Endothelial cell of umbilical vein (primary cell): ENCODE measurements around the gene NUDT3. TPM values are rescaled to one million over a fixed set of nuclear protein-coding genes. Genes with fewer than 3 reads are reported as not detected.
"Not testable (repeated sequence)": the region's sequence is repeated elsewhere in the genome, so short reads cannot be mapped to it uniquely, and the experiment has no call there.

Source experiments
- BruUV-seq: library from RNA; stranded (reverse); fragments of 400-500 nt; replicated peaks from 2 replicates; lab custom pipeline; 2021; lab: Mats Ljungman, UMichigan
- CTCF ChIA-PET: fragments of 300-600, 350-600 bp; sonication (Branson Sonifier 250); formaldehyde crosslinking; loops from one replicate; lab custom pipeline; 2021; ENCODE audit warnings: antibody characterized with exemption, inconsistent platforms; lab: Charles Lee
- POLR2A ChIA-PET: fragments of 300-600, 350-600 bp; sonication (Branson Sonifier 250); formaldehyde crosslinking; loops from one replicate; lab custom pipeline; 2021; ENCODE audit warnings: antibody characterized with exemption, inconsistent platforms; lab: Charles Lee
- DNase-seq: peaks from one replicate; pipeline ENCODE4 v3.0.0-alpha.2; 2011; ENCODE audit warnings: low read depth, low spot score
- FAIRE-seq: peaks from 2 replicates; lab custom pipeline; 2011; peaks lifted over from hg19 to GRCh38; lab: Jason Lieb, UNC
- H2AFZ ChIP-seq: 2 replicates; pipeline ENCODE4 v1.6.0; 2012; ENCODE audit warnings: low read depth, low read length, control low read depth, inconsistent platforms
- H3K27ac ChIP-seq: 2 replicates; pipeline ENCODE4 v1.5.1; 2011; ENCODE audit warnings: low read depth, mild to moderate bottlenecking, control low read depth, low read length, moderate library complexity; ENCODE audit not compliant: insufficient read depth
- H3K27me3 ChIP-seq, 2 experiments: 2 replicates each; pipeline versions ENCODE4 v1.6.0 to v1.6.1; 2011; ENCODE audit warnings: low read length in 2 of 2, mixed read lengths in 1 of 2; ENCODE audit not compliant: control insufficient read depth in 2 of 2, insufficient read depth in 2 of 2
- H3K36me3 ChIP-seq, 2 experiments: 2 replicates in 1 of 2; 3 replicates in 1 of 2; pipeline ENCODE4 v1.5.1; 2011; ENCODE audit warnings: low read length in 2 of 2, mild to moderate bottlenecking in 1 of 2, moderate library complexity in 1 of 2; ENCODE audit not compliant: control insufficient read depth in 2 of 2, insufficient read depth in 2 of 2; ENCODE audit errors: extremely low read depth in 1 of 2
- H3K4me1 ChIP-seq: 3 replicates; pipeline ENCODE4 v1.5.1; 2011; ENCODE audit warnings: mild to moderate bottlenecking, low read length; ENCODE audit not compliant: control insufficient read depth, insufficient read depth; ENCODE audit errors: extremely low read depth
- H3K4me2 ChIP-seq: 2 replicates; pipeline ENCODE4 v1.6.1; 2011; ENCODE audit warnings: low read length, control low read depth, mixed read lengths; ENCODE audit not compliant: insufficient read depth
- H3K4me3 ChIP-seq, 3 experiments: fragments of 200-600 bp in 1 of 3; sonication (generic), shearing (Covaris generic) in 1 of 3; replicated peaks in 1 of 3; 2 replicates each; pipeline ENCODE4 v1.5.1; 2011 to 2016; ENCODE audit warnings: control low read depth in 3 of 3, low read length in 3 of 3, mild to moderate bottlenecking in 2 of 3, inconsistent platforms in 1 of 3, low read depth in 1 of 3, moderate library complexity in 1 of 3; ENCODE audit not compliant: insufficient read depth in 1 of 3
- H3K79me2 ChIP-seq: 2 replicates; pipeline ENCODE4 v1.6.0; 2012; ENCODE audit warnings: low read length, inconsistent platforms; ENCODE audit not compliant: control insufficient read depth, insufficient read depth
- H3K9ac ChIP-seq: replicated peaks from 2 replicates; pipeline ENCODE3; 2011; ENCODE audit warnings: low read length, control low read depth; ENCODE audit not compliant: insufficient read depth; ENCODE audit errors: extremely low read depth
- H3K9me1 ChIP-seq: replicated peaks from 3 replicates; pipeline ENCODE4 v1.6.0; 2011; ENCODE audit warnings: mild to moderate bottlenecking, low read length; ENCODE audit not compliant: control insufficient read depth, insufficient read depth; ENCODE audit errors: extremely low read depth
- H3K9me3 ChIP-seq: replicated peaks from 2 replicates; pipeline ENCODE4 v1.5.1; 2012; ENCODE audit warnings: low read length, inconsistent platforms; ENCODE audit not compliant: control insufficient read depth, insufficient read depth
- H4K20me1 ChIP-seq: replicated peaks from 2 replicates; pipeline ENCODE3; 2011; ENCODE audit warnings: mild to moderate bottlenecking, low read length; ENCODE audit not compliant: control insufficient read depth, insufficient read depth; ENCODE audit errors: extremely low read depth
- CTCF ChIP-seq, 2 donors: IDR thresholded peaks; 1 replicate in 1 of 2; 2 replicates in 1 of 2; pipeline ENCODE4 v1.5.1; 2011; ENCODE audit warnings: low read length in 2 of 2, mild to moderate bottlenecking in 2 of 2, moderate library complexity in 2 of 2, control low read depth in 1 of 2, inconsistent platforms in 1 of 2, low read depth in 1 of 2; ENCODE audit not compliant: insufficient read depth in 1 of 2; ENCODE audit errors: extremely low read depth in 1 of 2
- EZH2 ChIP-seq: IDR thresholded peaks from 2 replicates; pipeline ENCODE4 v1.6.1; 2012; ENCODE audit warnings: borderline replicate concordance, low read depth, mild to moderate bottlenecking, moderate library complexity, low read length, inconsistent platforms; ENCODE audit not compliant: severe bottlenecking
- FOS ChIP-seq: IDR thresholded peaks from 2 replicates; pipeline ENCODE4 v1.6.1; 2011; ENCODE audit warnings: mild to moderate bottlenecking, low read length, moderate library complexity, borderline replicate concordance; ENCODE audit not compliant: insufficient read depth
- GATA2 ChIP-seq: IDR thresholded peaks from 2 replicates; pipeline ENCODE4 v1.7.0; 2011; ENCODE audit warnings: low read depth, mild to moderate bottlenecking, moderate library complexity, mixed read lengths, low read length; ENCODE audit not compliant: insufficient read length, insufficient read depth
- JUN ChIP-seq: IDR thresholded peaks from 2 replicates; pipeline ENCODE4 v1.6.1; 2011; ENCODE audit warnings: borderline replicate concordance, low read depth; ENCODE audit not compliant: insufficient read length, insufficient read depth
- MAX ChIP-seq: IDR thresholded peaks from 2 replicates; pipeline ENCODE4 v1.6.1; 2011; ENCODE audit not compliant: insufficient read depth, insufficient read length
- MYC ChIP-seq: IDR thresholded peaks from one replicate; pipeline ENCODE4 v1.6.1; 2011; ENCODE audit warnings: mild to moderate bottlenecking, low read depth, low read length
- POLR2A ChIP-seq: IDR thresholded peaks from 2 replicates; pipeline ENCODE4 v1.6.1; 2012; ENCODE audit warnings: low read depth, mild to moderate bottlenecking, control low read depth, low read length
- POLR2AphosphoS5 ChIP-seq: IDR thresholded peaks from 2 replicates; pipeline ENCODE4 v1.6.1; 2012; ENCODE audit warnings: low read depth, mild to moderate bottlenecking, control low read depth, low read length, moderate library complexity; ENCODE audit not compliant: insufficient read depth
- dilution Hi-C: fragments of 300-500 bp; cut with MboI; formaldehyde crosslinking; loops from one replicate; pipeline ENCODE4 v1.15.0; 2019; ENCODE audit warnings: low sequenced_read_pairs; ENCODE audit not compliant: extremely low pct_ligation_motif_present
- intact Hi-C: fragments of 100-400 bp; cut with micrococcal nuclease; formaldehyde crosslinking; loops from one replicate; pipeline ENCODE4 v1.10.0; 2022
- polyA plus RNA-seq, 4 experiments: library from polyadenylated mRNA; depleted of rRNA in 3 of 4; stranded (reverse) in 3 of 4; unstranded in 1 of 4; fragments of >200 nt; gene quantifications; 2 replicates each; pipeline versions ENCODE4 v1.2.1 to v1.2.3, GENCODE V29; 2011 to 2012; ENCODE audit warnings: missing spikeins in 1 of 4
- total RNA-seq: library from RNA; stranded (reverse); gene quantifications from 2 replicates; pipeline ENCODE4 v1.2.3, GENCODE V29; 2021

NUDT3 gene
- total and polyA plus RNA-seq, 2 donors (not counting 3 experiments of a cell fraction or from before 2014, with no cell fraction given), result 11.9 to 30.9 TPM

GRCh38 chr6:34328969-34329368 is 63.5 kb downstream of the NUDT3 start:
- no peak overlapping the region for H3K4me2 ChIP-seq
- H3K4me3 ChIP-seq, result no peak overlapping the region
- peaks cover 14% of the 10 kb centered on the region for H3K79me2 ChIP-seq
- no peaks in the 10 kb centered on the region for H4K20me1 ChIP-seq
- POLR2A ChIA-PET, result no interaction called here
- no TSS peak for BruUV-seq
- dilution Hi-C loops, result no loop called here
- no peaks in the 10 kb centered on the region for H3K9me3 ChIP-seq
- H3K9ac ChIP-seq, result no peak overlapping the region
- H3K36me3 ChIP-seq, result no peaks in the 10 kb centered on the region
- no peak for DNase-seq
- peaks cover 4% of the 10 kb centered on the region for H3K4me1 ChIP-seq
- H3K9me1 ChIP-seq, result no peaks in the 10 kb centered on the region
- intact Hi-C loops, result no loop called here
- no peak for FAIRE-seq
- H3K27ac ChIP-seq, result no peak overlapping the region
- H2AFZ ChIP-seq, result no peak overlapping the region
- no peaks in the 10 kb centered on the region for H3K27me3 ChIP-seq
- CTCF ChIA-PET, result no interaction called here
- TF ChIP-seq GATA2 (no peak), MYC (no peak), POLR2A (no peak), JUN (no peak), CTCF (IDR thresholded peaks at IDR 0.05; ENCODE audit: extremely low read depth in 1 of 2, insufficient read depth in 1 of 2, low read depth in 1 of 2, low read length in 2 of 2) (no peak), POLR2AphosphoS5 (no peak), EZH2 (no peak), MAX (no peak), FOS (no peak)

- intact Hi-C loops, H3K9me3 ChIP-seq, H3K4me2 ChIP-seq, dilution Hi-C loops, H2AFZ ChIP-seq, POLR2A ChIA-PET, H4K20me1 ChIP-seq, DNase-seq, H3K27ac ChIP-seq, H3K9ac ChIP-seq, CTCF ChIA-PET, FAIRE-seq, H3K9me1 ChIP-seq, H3K4me1 ChIP-seq, H3K27me3 ChIP-seq, H3K4me3 ChIP-seq, H3K36me3 ChIP-seq, BruUV-seq: not testable (repeated sequence)
- H3K79me2 ChIP-seq, result peaks cover 18% of the 10 kb centered on the region
Observed at GRCh38 chr6:34327313-34328205, 64.9 kb downstream of the NUDT3 start.
